Measurements from ENCODE around the gene DGKE. TPM values are rescaled to one million over a fixed set of nuclear protein-coding genes. Genes with fewer than 3 reads are reported as not detected.
A peak's percentile ranks its signal among the peaks of the same experiment; 100 is the strongest.

The DGKE gene
- total and polyA plus RNA-seq, 2 of the 13 experiments (the other 11 are each of a cell fraction or from before 2014, with no cell fraction given): 3.2 to 5.3 TPM

DNA sequence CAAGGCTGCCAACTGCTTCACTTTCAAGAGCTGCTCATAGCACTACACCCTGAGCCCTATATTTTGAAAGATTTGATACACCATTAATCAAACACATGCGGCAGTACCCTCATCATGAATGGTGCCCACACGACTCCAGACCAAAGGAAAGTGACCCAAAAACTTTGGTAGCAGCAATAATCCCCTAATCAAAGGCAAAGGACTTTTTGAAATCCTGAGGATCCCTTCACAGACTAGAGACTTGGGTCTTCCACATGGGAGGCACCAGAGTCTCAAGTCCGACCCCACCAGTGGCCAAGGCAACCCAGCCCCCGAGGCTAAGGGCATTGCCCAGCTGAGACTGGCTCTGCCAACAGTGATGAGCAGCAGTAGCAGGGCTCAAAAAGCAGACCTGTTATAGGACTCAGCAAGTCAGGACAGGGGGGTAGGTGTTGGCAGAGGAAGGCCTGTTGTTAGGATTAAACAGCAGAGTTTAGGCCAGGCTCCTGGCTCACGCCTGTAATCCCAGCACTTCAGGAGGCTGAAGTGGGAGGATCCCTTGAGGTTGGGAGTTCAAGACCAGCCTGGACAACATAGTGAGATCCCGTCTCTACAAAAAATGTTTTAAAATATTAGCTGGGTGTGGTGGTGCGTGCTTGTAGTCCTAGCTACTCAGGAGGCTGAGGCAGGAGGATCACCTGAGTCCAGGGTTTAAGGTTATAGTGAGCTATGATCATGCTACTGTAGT is 76.7 kb downstream of the DGKE start (continued):
- TF ChIP-seq KDM4B (CRISPR knock-in tag; IDR thresholded peaks at IDR 0.05): no peak
- 0 out of 2 replicates have a peak, but pooled peaks have one; percentile 63 for TF ChIP-seq HNRNPL (IDR thresholded peaks at IDR 0.05; ENCODE audit: low read depth, low read length)
- no peak for TF ChIP-seq RXRA (CRISPR knock-in tag; IDR thresholded peaks at IDR 0.05)
- 0 out of 2 replicates have a peak, but pooled peaks have one; percentile 12 for TF ChIP-seq ZMYM3 (CRISPR knock-in tag; IDR thresholded peaks at IDR 0.05)
- TF ChIP-seq BCL6 (CRISPR knock-in tag; IDR thresholded peaks at IDR 0.05): no peak
- TF ChIP-seq, protein P1, sequence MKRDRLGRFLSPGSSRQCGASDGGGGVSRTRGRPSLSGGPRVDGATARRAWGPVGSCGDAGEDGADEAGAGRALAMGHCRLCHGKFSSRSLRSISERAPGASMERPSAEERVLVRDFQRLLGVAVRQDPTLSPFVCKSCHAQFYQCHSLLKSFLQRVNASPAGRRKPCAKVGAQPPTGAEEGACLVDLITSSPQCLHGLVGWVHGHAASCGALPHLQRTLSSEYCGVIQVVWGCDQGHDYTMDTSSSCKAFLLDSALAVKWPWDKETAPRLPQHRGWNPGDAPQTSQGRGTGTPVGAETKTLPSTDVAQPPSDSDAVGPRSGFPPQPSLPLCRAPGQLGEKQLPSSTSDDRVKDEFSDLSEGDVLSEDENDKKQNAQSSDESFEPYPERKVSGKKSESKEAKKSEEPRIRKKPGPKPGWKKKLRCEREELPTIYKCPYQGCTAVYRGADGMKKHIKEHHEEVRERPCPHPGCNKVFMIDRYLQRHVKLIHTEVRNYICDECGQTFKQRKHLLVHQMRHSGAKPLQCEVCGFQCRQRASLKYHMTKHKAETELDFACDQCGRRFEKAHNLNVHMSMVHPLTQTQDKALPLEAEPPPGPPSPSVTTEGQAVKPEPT (CRISPR knock-in tag; IDR thresholded peaks at IDR 0.05; ENCODE audit: low read depth): 0 out of 2 replicates have a peak, but pooled peaks have one; percentile 14
- TF ChIP-seq, protein P2, sequence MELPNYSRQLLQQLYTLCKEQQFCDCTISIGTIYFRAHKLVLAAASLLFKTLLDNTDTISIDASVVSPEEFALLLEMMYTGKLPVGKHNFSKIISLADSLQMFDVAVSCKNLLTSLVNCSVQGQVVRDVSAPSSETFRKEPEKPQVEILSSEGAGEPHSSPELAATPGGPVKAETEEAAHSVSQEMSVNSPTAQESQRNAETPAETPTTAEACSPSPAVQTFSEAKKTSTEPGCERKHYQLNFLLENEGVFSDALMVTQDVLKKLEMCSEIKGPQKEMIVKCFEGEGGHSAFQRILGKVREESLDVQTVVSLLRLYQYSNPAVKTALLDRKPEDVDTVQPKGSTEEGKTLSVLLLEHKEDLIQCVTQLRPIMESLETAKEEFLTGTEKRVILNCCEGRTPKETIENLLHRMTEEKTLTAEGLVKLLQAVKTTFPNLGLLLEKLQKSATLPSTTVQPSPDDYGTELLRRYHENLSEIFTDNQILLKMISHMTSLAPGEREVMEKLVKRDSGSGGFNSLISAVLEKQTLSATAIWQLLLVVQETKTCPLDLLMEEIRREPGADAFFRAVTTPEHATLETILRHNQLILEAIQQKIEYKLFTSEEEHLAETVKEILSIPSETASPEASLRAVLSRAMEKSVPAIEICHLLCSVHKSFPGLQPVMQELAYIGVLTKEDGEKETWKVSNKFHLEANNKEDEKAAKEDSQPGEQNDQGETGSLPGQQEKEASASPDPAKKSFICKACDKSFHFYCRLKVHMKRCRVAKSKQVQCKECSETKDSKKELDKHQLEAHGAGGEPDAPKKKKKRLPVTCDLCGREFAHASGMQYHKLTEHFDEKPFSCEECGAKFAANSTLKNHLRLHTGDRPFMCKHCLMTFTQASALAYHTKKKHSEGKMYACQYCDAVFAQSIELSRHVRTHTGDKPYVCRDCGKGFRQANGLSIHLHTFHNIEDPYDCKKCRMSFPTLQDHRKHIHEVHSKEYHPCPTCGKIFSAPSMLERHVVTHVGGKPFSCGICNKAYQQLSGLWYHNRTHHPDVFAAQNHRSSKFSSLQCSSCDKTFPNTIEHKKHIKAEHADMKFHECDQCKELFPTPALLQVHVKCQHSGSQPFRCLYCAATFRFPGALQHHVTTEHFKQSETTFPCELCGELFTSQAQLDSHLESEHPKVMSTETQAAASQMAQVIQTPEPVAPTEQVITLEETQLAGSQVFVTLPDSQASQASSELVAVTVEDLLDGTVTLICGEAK (IDR thresholded peaks at IDR 0.05): no peak
- TF ChIP-seq, protein P2 (CRISPR knock-in tag; IDR thresholded peaks at IDR 0.05): no peak
- no peak for TF ChIP-seq PHF5A (CRISPR knock-in tag; IDR thresholded peaks at IDR 0.05; ENCODE audit: low read depth, unreplicated experiment)
- TF ChIP-seq RAD51 (IDR thresholded peaks at IDR 0.05; ENCODE audit: borderline replicate concordance): no peak
- no peak for TF ChIP-seq CENPT (CRISPR knock-in tag; IDR thresholded peaks at IDR 0.05; ENCODE audit: low read depth)
- TF ChIP-seq KLF13 (CRISPR knock-in tag; IDR thresholded peaks at IDR 0.05): no peak
- peak; percentile 0; the same call in 1 of the 2 replicates for TF ChIP-seq ZNF605 (CRISPR knock-in tag; IDR thresholded peaks at IDR 0.05)
- no peak for TF ChIP-seq ZNF251 (CRISPR knock-in tag; IDR thresholded peaks at IDR 0.05)
- TF ChIP-seq ZC3H13 (CRISPR knock-in tag; IDR thresholded peaks at IDR 0.05): no peak

Data from HepG2 (cell line).